GM10266 (cell line): ENCODE results near the gene UBTD2.

ENCODE experiments used
- DNase-seq: peaks from one replicate; pipeline ENCODE4 v3.0.0; 2012; ENCODE audit errors: extremely low spot score
- TF ChIP-seq, protein P1 (sequence below): IDR thresholded peaks from 2 replicates; pipeline ENCODE4 v1.5.1; 2012; ENCODE audit warnings: mild to moderate bottlenecking, low read depth; ENCODE audit not compliant: control insufficient read depth, insufficient read depth; ENCODE audit errors: missing control alignments

UBTD2 gene

DNA sequence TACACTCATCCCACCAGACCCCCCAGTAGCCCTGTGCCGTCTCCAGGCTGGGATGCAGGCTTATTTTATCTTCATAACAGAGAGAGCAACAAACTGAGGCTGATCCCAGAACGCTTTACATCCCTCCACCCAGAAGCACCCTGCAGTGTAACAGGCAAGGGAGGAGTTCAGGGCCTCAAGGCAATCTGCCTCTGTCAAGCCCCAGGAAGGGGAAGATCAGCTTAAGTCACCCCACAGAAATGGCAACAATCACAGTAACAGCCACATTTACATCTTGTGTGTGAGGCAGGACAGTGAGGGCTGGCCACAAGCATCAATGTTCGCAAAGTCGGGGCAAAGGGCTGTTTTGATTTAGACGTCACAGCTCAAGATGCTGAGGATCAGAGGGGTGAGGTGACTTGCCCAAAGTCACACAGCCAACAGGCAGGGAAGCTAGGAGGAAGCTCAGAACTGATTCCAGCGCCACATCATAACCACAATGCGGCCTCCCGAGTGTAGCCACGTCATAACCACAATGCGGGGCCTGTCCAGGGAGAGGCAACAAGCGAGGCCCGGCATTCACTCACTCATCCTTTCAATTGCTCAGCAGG is 109.9 kb downstream of the UBTD2 start:
- TF ChIP-seq, protein P1, sequence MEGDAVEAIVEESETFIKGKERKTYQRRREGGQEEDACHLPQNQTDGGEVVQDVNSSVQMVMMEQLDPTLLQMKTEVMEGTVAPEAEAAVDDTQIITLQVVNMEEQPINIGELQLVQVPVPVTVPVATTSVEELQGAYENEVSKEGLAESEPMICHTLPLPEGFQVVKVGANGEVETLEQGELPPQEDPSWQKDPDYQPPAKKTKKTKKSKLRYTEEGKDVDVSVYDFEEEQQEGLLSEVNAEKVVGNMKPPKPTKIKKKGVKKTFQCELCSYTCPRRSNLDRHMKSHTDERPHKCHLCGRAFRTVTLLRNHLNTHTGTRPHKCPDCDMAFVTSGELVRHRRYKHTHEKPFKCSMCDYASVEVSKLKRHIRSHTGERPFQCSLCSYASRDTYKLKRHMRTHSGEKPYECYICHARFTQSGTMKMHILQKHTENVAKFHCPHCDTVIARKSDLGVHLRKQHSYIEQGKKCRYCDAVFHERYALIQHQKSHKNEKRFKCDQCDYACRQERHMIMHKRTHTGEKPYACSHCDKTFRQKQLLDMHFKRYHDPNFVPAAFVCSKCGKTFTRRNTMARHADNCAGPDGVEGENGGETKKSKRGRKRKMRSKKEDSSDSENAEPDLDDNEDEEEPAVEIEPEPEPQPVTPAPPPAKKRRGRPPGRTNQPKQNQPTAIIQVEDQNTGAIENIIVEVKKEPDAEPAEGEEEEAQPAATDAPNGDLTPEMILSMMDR: no peak

DNA sequence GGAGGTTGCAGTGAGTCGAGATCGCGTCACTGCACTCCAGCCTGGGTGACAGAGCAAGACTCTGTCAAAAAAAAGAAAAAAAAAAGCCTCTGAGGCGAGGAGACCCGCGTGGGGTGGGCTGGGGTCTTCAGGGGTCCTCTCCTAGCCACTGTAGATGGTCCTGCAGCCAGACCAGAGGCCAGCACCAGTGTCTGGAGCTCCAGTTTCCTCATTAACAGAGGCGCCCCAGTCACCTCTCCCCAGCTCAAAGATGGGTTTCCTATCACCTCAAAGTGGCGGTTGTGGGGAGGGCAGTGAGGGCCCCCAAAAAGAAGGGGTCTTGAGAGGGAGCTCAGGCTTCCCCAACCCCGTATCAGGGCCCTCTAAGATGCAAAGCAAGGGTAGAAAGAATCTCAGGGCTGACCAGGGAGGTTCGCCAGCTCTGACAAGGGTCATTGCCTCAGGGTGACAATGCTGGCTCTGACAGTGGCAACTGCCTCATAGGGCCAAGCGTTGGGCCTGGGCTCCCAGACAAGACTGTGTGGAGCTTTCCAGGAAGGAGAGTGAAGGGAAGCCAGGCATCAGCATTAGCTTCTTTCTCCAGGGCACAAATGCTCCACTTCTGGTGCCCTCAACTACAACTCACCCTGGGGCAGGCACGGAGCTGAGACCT is 110.5 kb downstream of the UBTD2 start:
- TF ChIP-seq, protein P1: no peak
- DNase-seq: no peak

More for the DNA sequence above, 109.9 kb downstream of the UBTD2 start:
- DNase-seq: no peak

DNA sequence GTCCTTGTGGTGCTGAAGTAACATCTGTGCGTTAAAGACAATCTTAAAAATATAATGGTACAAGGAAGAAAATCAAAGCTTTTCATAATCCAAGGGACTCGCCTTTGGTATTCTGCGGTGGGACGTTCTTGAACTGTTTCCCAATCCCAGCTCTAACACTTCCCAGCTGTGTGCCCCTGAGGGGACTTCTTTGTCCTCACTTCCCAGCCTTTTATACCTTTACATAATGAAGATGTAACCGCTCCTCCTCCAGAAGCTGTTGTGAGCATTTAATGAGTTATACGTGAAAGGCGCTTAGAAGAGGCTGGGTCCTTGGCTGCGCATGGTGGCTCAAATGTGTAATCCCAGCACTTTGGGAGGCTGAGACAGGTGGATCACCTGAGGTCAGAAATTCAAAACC is 112.4 kb downstream of the UBTD2 start:
- TF ChIP-seq, protein P1: no peak
- DNase-seq: no peak

DNA sequence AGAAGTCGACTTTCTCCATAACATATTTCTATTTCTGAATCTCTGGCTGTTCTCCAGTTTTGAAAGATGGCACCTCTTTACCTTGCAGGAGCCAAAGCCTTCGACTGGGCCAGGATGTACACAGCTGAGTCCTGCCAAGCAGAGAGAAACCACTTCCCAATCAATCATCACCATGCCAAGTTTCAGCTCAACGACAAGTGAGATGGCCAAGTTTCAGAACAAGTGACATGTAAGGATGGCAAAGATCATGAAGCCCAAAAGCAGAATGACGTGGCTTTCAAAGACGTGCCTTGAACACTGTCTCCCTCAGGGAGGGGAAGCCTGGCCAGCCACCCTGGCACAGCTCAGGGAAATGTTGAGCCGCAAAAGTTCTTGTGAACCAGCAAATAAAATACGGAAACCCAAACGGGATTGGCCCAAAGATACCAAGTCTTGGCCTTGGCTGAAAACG is 113.3 kb downstream of the UBTD2 start:
- DNase-seq: no peak
- TF ChIP-seq, protein P1: no peak

DNA sequence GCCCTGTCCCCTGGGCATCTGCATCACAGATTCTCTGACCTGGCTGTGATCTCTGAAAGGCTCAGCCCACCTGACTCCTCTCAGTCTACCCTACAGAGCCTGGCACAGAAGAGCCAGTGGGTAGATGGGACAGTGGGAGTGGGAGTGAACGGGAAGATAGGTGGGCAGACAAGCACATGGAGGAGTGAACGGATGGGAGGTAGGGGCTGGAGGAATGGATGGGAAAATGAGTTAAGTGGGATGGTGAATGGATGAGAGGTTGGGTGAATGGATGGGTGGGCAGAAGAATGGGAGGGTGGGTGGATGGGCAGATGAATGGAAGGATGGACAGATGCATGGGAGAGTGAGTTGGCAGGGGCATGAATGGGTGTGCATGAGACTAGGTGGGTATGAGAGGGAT is 114.3 kb downstream of the UBTD2 start:
- DNase-seq: no peak
- TF ChIP-seq, protein P1: no peak

DNA sequence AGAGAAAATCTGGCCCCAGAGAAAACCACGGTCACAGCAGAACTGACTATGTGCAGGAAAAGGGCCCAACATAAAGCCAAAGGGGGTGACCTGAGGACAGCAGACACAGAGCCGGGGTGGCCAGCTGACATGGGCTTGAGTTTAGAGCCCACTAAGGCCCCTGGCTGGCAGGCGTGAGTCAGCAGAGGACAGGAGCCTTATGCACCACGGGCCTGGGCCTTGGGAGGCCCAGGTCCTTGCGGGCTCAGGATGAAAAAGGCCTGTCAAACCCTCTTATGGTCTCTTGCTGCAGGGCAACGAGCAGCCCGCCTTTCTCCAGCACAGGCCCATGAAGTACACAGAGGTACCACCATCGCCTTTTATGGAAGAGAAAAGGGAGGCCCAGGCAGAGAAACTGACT is 115.3 kb downstream of the UBTD2 start:
- TF ChIP-seq, protein P1: no peak
- no peak for DNase-seq

DNA sequence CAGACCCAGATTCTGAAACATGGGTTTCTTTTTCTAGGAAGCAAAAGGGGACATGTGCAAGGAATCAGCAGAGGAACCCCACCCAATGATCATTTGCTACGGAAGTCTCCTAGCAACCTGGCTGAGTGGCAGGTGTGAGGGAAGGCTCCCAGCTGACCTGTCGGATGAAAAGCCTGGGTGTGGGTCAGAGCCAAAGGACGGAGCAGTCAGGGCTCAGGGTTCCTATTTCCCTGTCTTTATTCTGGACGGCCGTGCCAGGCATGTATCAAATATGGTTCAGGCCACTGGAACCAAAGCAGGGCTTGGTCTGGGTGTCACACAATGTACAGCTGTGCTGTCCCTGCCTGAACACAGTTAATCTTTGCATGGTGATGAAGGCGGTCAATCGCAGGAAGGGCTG is 115.7 kb downstream of the UBTD2 start:
- DNase-seq: no peak
- TF ChIP-seq, protein P1: no peak
